ENCODE data around the gene ZHX3. TPM values are rescaled to one million over a fixed set of nuclear protein-coding genes. Genes with fewer than 3 reads are reported as not detected.

Gene ZHX3
- total and polyA plus RNA-seq, 2 of the 13 experiments (the other 11 are each of a cell fraction or from before 2014, with no cell fraction given) = 8.4 to 11.7 TPM

- no peak for TF ChIP-seq MLLT10 (CRISPR knock-in tag; IDR thresholded peaks at IDR 0.05)
- no peak for TF ChIP-seq RFX1 (IDR thresholded peaks at IDR 0.05)
- TF ChIP-seq RXRA (CRISPR knock-in tag; IDR thresholded peaks at IDR 0.05) = no peak; the same call in 1 of the 2 replicates
- no peak for TF ChIP-seq NR1H2 (CRISPR knock-in tag; IDR thresholded peaks at IDR 0.05; ENCODE audit: borderline replicate concordance, low read depth)
- no peak for TF ChIP-seq TSC22D2 (CRISPR knock-in tag; IDR thresholded peaks at IDR 0.05; ENCODE audit: borderline replicate concordance)
- TF ChIP-seq CCDC6 (CRISPR knock-in tag; IDR thresholded peaks at IDR 0.05) = no peak
- no peak for TF ChIP-seq ATM (IDR thresholded peaks at IDR 0.05; ENCODE audit: borderline replicate concordance)
- peak; percentile 40 for TF ChIP-seq CTCF (CRISPR knock-in tag; IDR thresholded peaks at IDR 0.05)
- TF ChIP-seq RARA (CRISPR knock-in tag; IDR thresholded peaks at IDR 0.05) = no peak
- no peak for TF ChIP-seq CREM (IDR thresholded peaks at IDR 0.05)
- TF ChIP-seq CREM (CRISPR knock-in tag; IDR thresholded peaks at IDR 0.05) = no peak
- no peak for TF ChIP-seq MXD3 (CRISPR knock-in tag; IDR thresholded peaks at IDR 0.05)
- TF ChIP-seq FOXO4 (CRISPR knock-in tag; conservative IDR thresholded peaks at IDR 0.05) = 0 out of 2 replicates have a peak, but pooled peaks have one; percentile 19
- TF ChIP-seq ZNF724P (CRISPR knock-in tag; IDR thresholded peaks at IDR 0.05; ENCODE audit: borderline replicate concordance) = no peak
- no peak for TF ChIP-seq JUND (CRISPR knock-in tag; IDR thresholded peaks at IDR 0.05)
- TF ChIP-seq TCF12 (IDR thresholded peaks at IDR 0.05) = no peak
- TF ChIP-seq TCF12 (CRISPR knock-in tag; IDR thresholded peaks at IDR 0.05) = no peak
- TF ChIP-seq NR0B2 (CRISPR knock-in tag; IDR thresholded peaks at IDR 0.05) = 0 out of 2 replicates have a peak, but pooled peaks have one; percentile 85
- no peak for TF ChIP-seq KDM5B (CRISPR knock-in tag; IDR thresholded peaks at IDR 0.05; ENCODE audit: borderline replicate concordance)
- TF ChIP-seq JDP2 (CRISPR knock-in tag; IDR thresholded peaks at IDR 0.05; ENCODE audit: borderline replicate concordance) = no peak
- TF ChIP-seq SIX4 (CRISPR knock-in tag; IDR thresholded peaks at IDR 0.05) = no peak
- TF ChIP-seq JUN (CRISPR knock-in tag; IDR thresholded peaks at IDR 0.05) = no peak
- TF ChIP-seq FOXP4 (CRISPR knock-in tag; IDR thresholded peaks at IDR 0.05) = no peak
- TF ChIP-seq GABPA (IDR thresholded peaks at IDR 0.05; ENCODE audit: low read depth, low read length) = no peak
- TF ChIP-seq GABPA (CRISPR knock-in tag; IDR thresholded peaks at IDR 0.05; ENCODE audit: low read depth) = no peak
These were observed 181.4 kb downstream of the ZHX3 start (continued) for GRCh38 chr20:41135888-41136679.
